ENCODE data around the gene LGI2. TPM values are rescaled to one million over a fixed set of nuclear protein-coding genes. Genes with fewer than 3 reads are reported as not detected.

Gene LGI2
- total RNA-seq, 2 donors from 2014 or later = 3.7 to 4.0 TPM

DNA sequence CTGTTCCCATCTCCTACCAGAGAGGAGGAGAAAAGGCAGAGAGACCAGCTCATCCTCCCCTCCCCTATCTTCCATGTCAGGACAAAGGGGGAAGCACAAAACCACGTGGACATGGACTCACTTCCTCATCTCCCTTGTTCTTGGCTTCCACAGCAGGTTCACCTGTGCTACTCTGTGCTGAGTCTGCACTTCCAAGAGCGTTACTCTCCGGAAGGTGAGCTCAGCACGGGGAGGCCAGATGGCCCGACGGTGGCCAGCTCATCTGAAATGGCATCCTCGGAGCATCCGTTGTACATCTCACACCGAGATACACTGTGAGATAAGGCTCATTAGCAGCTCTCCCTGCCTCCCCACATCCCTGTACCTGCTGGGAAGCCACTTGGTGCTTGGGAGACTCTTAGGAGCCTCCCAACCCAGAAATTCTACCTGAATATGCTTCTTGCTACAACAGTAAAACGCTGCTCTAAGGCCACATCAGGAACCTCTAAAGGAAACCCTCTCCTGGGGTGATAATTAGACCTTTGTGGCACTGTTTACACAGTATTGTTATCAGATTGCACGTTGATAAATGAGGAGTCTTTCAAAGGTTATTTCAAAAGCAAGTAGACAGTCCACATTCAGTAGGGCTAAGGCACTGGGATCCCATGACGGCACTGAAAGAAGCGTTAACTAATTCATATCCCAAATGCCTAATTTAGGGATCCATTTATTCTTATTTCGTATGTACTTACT is 19.4 kb downstream of the LGI2 start:
- ATAC-seq (ENCODE audit: insufficient number of reproducible peaks, low FRiP score, low read depth) = no peak
- H3K27me3 ChIP-seq (replicated peaks; ENCODE audit: insufficient read depth) = no peaks in the 10 kb centered on the region
- no peak overlapping the region for H3K27ac ChIP-seq
- no peaks in the 10 kb centered on the region for H3K9me3 ChIP-seq
- no peak overlapping the region for H3K4me3 ChIP-seq
- no peaks in the 10 kb centered on the region for H3K36me3 ChIP-seq
- TF ChIP-seq CTCF (IDR thresholded peaks at IDR 0.05) = no peak
- DNase-seq (ENCODE audit: low spot score) = no peak
- peaks cover 3 to 9% of the 10 kb centered on the region in 2 donors for H3K4me1 ChIP-seq (ENCODE audit: control insufficient read depth in 1 of 2, low read depth in 2 of 2)

GRCh38 chr4:25007598-25007997 is 23.1 kb downstream of the LGI2 start:
- no peak for ATAC-seq (ENCODE audit: insufficient number of reproducible peaks, low FRiP score, low read depth)
- no peak overlapping the region for H3K27ac ChIP-seq
- H3K36me3 ChIP-seq = no peaks in the 10 kb centered on the region
- no peak for TF ChIP-seq CTCF (IDR thresholded peaks at IDR 0.05)
- H3K27me3 ChIP-seq (replicated peaks; ENCODE audit: insufficient read depth) = no peaks in the 10 kb centered on the region
- H3K4me1 ChIP-seq (ENCODE audit: control insufficient read depth in 1 of 2, low read depth in 2 of 2) = no peaks in the 10 kb centered on the region
- no peak for DNase-seq (ENCODE audit: low spot score)
- H3K4me3 ChIP-seq = no peak overlapping the region
- no peaks in the 10 kb centered on the region for H3K9me3 ChIP-seq

DNA sequence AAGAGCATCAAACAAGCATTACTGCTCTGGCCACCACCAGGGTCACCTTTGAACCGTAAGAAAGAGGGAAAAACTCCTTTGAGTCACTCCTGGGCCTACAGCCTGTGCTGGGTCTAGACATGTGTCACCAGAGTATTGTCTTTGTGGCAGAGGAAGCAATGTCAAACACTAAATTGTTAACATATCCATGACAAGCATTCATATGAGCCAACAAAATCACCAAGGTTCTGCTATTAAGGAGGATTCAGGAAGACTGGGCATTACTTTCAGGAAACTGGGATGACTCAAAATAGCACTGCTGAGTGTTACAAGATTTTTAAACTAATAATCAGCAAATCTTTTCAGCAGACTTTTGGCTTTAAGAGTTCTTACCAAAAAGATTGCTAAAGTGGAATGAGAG is 28.1 kb downstream of the LGI2 start:
- no peak for TF ChIP-seq CTCF (IDR thresholded peaks at IDR 0.05)
- no peak for DNase-seq (ENCODE audit: low spot score)
- ATAC-seq (ENCODE audit: insufficient number of reproducible peaks, low FRiP score, low read depth) = no peak
- Histone ChIP-seq H3K9me3 (no peaks in the 10 kb centered on the region), H3K4me1 (ENCODE audit: control insufficient read depth in 1 of 2, low read depth in 2 of 2) (peaks cover 0 to 22% of the 10 kb centered on the region in 2 donors), H3K27ac (no peak overlapping the region), H3K36me3 (no peaks in the 10 kb centered on the region), H3K4me3 (no peak overlapping the region), H3K27me3 (replicated peaks; ENCODE audit: insufficient read depth) (no peaks in the 10 kb centered on the region)

GRCh38 chr4:25001509-25001908 is 29.2 kb downstream of the LGI2 start:
- no peak for TF ChIP-seq CTCF (IDR thresholded peaks at IDR 0.05)
- Histone ChIP-seq H3K9me3 (no peaks in the 10 kb centered on the region), H3K4me1 (ENCODE audit: control insufficient read depth in 1 of 2, low read depth in 2 of 2) (peaks cover 0 to 22% of the 10 kb centered on the region in 2 donors), H3K27me3 (replicated peaks; ENCODE audit: insufficient read depth) (no peaks in the 10 kb centered on the region), H3K4me3 (no peak overlapping the region), H3K27ac (no peak overlapping the region), H3K36me3 (no peaks in the 10 kb centered on the region)
- DNase-seq (ENCODE audit: low spot score) (no peak), ATAC-seq (ENCODE audit: insufficient number of reproducible peaks, low FRiP score, low read depth) (no peak)

DNA sequence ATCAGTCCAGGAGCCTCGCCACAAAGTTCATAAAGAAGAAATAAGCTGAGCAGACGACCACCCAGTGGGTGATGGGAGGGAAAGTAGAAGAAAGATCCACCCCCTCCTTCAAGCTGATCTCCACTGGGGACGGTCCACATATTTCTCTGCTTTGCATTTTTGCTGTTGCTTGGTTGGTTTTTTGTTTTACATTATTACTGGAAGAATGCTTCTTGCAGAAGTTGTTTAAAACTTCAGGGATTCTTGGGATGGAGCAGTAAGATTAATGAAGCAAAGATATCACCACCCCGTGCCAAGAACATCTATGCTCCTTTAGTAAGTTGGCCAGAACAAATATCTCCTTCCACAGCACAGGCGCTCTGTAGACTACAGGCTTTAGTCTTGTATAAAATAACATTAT is 30.1 kb downstream of the LGI2 start:
- Histone ChIP-seq H3K9me3 (no peaks in the 10 kb centered on the region), H3K27me3 (replicated peaks; ENCODE audit: insufficient read depth) (no peaks in the 10 kb centered on the region), H3K27ac (no peak overlapping the region), H3K4me3 (no peak overlapping the region), H3K36me3 (no peaks in the 10 kb centered on the region), H3K4me1 (ENCODE audit: control insufficient read depth in 1 of 2, low read depth in 2 of 2) (peaks cover 0 to 22% of the 10 kb centered on the region in 2 donors)
- DNase-seq (ENCODE audit: low spot score) (no peak), ATAC-seq (ENCODE audit: insufficient number of reproducible peaks, low FRiP score, low read depth) (no peak)
- TF ChIP-seq CTCF (IDR thresholded peaks at IDR 0.05) = no peak
